HG03378 (cell line): Measurements from ENCODE around the gene BTNL9.
"Not testable (repeated sequence)": the region's sequence is repeated elsewhere in the genome, so short reads cannot be mapped to it uniquely, and the experiment has no call there.

ENCODE experiments used
- ATAC-seq: cut with Tn5 transposase; IDR thresholded peaks from one replicate; pipeline ENCODE4 v1.9.1; 2021; ENCODE audit warnings: mild to moderate bottlenecking, moderate library complexity; ENCODE audit not compliant: unreplicated experiment

The BTNL9 gene

GRCh38 chr5:181059297-181060230 is 19.5 kb downstream of the BTNL9 start:
- ATAC-seq: no peak

DNA sequence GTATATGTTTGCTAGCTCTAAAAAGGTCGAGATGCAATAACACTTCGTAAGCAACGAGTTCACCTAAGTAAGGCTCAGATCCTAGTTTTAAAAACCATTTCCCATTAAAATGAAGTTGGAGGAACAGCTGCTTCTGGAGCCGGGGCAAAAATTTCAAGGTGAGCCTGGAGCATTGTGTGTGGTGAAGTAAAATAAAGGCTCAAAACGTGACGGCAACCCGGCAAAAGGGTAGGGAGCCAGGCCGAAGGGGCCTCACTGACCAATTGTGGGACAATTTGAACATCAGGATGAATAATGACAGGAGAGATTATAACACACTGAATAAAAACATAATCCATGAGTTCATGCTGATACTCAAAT is 20.1 kb downstream of the BTNL9 start:
- no peak for ATAC-seq

GRCh38 chr5:181060924-181061323 is 20.9 kb downstream of the BTNL9 start:
- ATAC-seq: no peak

- ATAC-seq: no peak
Measured at GRCh38 chr5:181061645-181062044, 21.6 kb downstream of the BTNL9 start.

- ATAC-seq: no peak
Measured at GRCh38 chr5:181062631-181063030, 22.6 kb downstream of the BTNL9 start.

GRCh38 chr5:181063514-181063913 is 23.4 kb downstream of the BTNL9 start:
- no peak for ATAC-seq

- ATAC-seq: no peak
Measured at GRCh38 chr5:181064987-181065386, 24.9 kb downstream of the BTNL9 start.

GRCh38 chr5:181069767-181070491 is 29.9 kb downstream of the BTNL9 start:
- ATAC-seq: no peak

- no peak for ATAC-seq
Measured at GRCh38 chr5:181070523-181070922, 30.5 kb downstream of the BTNL9 start.

DNA sequence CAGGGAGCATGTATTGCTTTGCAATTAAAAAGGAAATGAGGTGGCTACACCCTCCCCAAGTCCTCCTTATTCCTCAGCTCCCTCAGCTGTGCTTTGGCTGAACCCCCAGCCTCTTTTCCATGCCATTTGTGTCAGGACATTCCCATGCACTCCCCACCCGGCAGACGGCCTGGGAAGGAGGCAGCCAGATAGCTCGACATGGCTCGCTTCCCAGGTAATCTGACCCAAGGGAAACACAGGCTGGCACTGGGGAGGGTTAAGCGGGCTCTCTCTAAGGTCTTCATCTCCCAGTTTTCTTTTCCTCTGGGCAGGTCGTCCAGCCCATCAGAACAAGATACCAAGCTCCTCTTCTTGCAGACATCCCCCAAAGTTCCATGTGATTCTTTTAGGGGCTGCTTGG is 31.2 kb downstream of the BTNL9 start:
- no peak for ATAC-seq

DNA sequence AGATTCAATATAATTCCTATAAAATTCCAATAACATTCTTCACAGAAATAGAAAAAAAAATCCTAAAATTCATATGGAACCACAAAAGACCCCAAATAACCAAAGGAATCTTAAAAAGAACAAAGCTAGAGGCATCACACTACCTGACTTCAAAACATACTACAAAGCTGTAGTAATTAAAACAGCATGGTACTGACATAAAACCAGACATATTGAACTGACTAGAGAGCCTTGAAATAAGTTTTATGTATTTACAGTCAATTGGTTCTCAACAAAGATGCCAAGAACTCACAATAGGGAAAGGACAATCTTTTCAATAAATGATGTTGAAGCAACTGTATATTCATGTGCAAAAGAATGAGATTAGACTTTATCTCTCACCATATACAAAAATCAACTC is 36.9 kb downstream of the BTNL9 start:
- ATAC-seq: no peak

- ATAC-seq: no peak
Measured at GRCh38 chr5:181081989-181082388, 41.9 kb downstream of the BTNL9 start.

- ATAC-seq: no peak
Measured at GRCh38 chr5:181084621-181085195, 44.6 kb downstream of the BTNL9 start.

GRCh38 chr5:181086026-181086883 is 46.2 kb downstream of the BTNL9 start:
- no peak for ATAC-seq

DNA sequence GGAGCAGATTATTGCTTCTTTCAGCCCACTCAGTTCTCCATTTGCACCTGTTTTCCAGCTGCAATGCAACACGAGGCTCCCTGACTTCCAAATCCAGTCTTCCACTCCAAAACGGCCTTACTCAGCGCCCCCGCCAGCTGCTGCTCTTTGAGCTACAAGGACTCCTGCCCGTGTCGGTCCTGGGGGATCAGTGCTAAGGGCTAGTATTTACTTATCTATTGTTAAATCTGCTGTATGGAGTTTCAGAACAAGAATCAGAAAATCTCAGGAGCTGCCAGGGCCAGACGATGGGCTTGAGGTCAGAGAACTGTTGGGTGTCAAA is 46.8 kb downstream of the BTNL9 start:
- no peak for ATAC-seq

DNA sequence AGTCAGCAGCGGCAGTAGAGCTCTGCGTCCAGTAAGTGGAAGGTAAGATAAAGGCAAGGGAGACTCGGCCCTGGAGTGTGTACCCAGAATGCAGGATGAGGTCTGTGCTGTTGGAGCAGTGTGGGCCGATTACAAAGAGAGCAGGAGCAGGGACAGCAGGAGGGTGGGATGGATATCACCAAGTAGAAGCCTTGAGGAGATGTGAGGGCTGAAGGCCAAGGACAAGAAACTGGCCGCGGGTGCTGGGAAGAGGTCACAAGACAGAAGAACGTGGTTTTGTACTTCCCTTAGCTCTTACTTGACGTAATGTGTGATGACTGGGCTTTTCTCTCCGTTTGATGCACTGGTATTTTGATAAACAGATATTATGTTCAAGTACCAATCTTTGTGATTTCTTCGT is 47.2 kb downstream of the BTNL9 start:
- ATAC-seq: no peak

- ATAC-seq: no peak
Measured at GRCh38 chr5:181088289-181088688, 48.2 kb downstream of the BTNL9 start.

DNA sequence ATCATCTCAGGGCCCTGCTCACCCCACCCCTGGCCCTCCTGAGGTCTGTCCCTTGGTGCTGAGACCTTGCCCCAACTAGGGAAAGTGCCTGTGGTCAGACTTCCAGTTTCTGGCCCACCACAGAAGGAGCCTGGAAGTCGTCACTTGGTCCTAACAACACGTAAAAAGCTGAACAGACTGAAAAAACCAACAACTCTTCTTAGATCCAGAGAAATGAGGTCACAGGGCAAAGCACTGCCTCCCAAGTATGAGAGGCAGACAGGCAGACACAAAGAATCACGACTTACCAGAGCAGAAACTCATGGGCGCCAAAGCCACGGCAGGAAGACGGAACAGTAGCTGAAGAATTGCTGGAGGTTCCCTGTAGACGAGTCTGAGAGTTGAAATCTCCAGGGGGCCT is 52.4 kb downstream of the BTNL9 start:
- no peak for ATAC-seq

DNA sequence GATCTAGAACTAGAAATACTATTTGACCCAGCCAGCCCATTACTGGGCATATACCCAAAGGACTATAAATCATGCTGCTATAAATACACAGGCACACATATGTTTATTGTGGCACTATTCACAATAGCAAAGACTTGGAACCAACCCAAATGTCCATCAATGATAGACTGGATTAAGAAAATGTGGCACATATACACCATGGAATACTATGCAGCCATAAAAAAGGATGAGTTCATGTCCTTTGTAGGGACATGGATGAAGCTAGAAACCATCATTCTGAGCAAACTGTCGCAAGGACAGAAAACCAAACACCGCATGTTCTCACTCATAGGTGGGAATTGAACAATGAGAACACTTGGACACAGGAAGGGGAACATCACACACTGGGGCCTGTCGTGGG is 55.1 kb downstream of the BTNL9 start:
- not testable (repeated sequence) for ATAC-seq

DNA sequence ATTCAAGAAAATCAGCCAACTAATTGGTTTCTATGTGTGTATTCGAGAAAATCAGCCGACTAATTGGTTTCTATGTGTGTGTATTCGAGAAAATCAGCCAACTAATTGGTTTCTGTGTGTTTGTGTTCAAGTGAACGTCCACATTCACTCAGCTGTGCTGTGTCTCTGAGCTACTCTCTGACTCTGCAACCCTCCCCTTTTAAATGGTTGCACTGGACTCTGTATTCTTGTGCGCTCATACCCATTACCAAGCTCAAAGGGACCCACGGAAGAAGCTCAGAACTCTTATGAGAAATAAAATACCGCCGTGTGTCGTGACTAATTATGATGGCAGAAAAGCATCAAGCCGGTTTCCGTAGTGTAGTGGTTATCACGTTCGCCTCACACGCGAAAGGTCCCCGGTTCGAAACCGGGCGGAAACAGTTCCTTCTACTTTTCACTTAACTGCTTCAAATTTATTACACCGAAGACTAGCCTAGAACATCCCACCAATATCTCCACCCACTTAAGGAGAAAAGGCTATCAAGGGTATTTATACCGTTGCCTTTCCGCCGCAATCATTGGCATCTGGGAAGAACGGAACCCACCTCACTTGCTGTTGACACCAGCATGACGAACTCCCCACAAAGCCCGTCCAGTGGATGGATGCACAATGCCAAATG is 56.8 kb downstream of the BTNL9 start:
- not testable (repeated sequence) for ATAC-seq

- ATAC-seq: not testable (repeated sequence)
Measured at GRCh38 chr5:181097383-181097753, 57.3 kb downstream of the BTNL9 start.
